Glomerular endothelial cell (primary cell): ENCODE data around the gene ZMYND19. TPM values are rescaled to one million over a fixed set of nuclear protein-coding genes. Genes with fewer than 3 reads are reported as not detected.
"Not testable (repeated sequence)": the region's sequence is repeated elsewhere in the genome, so short reads cannot be mapped to it uniquely, and the experiment has no call there.

Experiments
- DNase-seq: peaks from one replicate; pipeline ENCODE4 v3.0.0-alpha.2; 2011; ENCODE audit warnings: low read depth, low spot score; ENCODE audit errors: extremely low read depth
- total RNA-seq: library from RNA; depleted of rRNA; stranded (reverse); fragments of >200 nt; gene quantifications from 2 replicates; pipeline ENCODE4 v1.2.3, GENCODE V29; 2015

ZMYND19 gene
- total RNA-seq, 1 donor from 2014 or later, result 31.2 TPM

DNA sequence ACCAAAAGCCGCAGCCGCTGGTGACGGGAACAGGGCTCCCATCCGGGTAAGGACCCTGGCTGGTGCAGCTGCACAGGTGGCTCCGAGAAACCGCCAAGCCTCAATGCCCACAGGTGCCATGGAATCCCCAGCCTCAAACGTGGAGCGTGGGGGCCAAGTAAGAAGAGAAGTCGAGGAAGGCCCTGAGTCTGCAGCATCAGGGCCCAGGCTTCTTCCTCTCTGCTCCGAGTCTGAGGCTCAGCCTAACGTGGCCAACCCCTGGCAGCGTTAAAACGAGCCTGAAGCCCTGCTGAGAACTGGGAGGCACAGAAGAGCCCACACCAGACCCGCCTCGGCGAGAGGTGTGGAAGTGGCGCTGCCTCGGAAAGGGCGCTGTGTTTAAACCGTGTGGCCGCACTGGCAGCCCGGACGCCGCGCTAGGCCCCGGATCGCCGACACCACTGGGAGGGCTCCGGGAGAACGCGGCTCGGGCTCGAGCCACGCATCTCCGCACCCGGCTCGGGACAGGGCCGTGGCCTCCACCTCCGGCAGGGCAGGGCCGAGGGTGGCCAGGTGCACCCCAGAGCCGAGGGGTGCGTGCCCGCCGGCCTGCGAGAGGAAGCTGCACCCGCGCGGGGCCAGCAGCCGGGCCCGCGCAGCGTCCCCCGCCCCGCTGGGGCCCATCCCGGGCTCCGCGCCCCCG lies 730 bp downstream of the ZMYND19 start:
- no peak for DNase-seq

DNA sequence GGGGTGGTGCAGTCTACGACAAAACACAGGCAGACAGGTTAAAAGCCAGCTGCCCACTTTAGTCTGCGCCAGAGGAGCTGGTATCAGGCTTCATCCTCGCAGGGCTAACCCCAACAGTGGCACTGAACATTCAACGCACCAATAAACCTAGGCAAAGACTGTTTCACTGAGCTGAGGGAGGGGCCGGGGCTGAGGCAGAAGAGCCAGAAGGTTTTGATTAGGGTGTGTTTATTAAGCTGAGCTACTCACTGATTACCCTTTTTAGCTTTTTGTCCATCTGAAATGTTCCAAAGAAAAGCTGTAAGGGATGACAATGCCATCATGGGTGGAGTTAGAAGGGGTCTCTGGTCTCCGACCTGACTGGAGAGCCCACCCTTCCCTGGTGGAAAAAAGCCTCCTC lies 1.4 kb downstream of the ZMYND19 start:
- DNase-seq, result no peak

DNA sequence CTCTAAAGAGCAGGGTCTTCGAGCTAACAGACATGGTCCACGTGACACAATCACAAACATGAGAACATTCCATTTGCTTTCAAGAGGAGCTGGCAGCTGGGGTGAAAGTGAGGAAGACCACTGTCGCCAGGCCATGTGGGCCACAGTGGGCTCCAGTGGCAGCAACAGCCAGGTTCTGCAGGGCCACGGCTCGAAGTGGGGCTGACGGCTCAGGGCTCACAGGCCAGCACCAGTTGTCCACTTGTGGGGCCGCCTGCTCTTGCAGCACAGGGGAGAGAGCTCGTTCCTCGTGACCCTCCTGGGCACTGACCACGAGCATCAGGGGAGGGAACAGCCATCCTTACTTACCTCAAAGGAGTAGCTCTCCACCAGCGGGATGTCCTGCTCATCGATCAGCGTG lies 2.0 kb downstream of the ZMYND19 start:
- no peak for DNase-seq

DNA sequence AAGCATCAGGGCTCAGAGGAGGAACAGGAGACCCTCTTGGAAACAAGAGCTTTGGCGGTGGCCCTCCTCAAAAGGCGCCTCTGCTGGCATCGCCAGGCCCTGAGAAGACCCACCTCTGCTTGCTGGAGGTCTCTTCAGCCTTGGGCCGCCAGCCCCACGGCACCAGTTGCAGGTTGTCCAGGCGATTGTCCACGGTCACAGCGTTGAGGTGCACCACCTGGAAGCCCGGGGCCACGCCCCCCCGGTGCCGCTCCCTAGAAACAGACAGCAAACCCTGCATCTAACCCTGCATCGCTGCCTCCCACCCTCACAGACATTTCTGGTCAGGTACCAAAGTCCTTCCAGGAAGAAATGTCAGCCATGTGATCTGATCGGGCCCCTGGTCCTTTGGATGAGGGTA lies 3.5 kb downstream of the ZMYND19 start:
- no peak for DNase-seq

DNA sequence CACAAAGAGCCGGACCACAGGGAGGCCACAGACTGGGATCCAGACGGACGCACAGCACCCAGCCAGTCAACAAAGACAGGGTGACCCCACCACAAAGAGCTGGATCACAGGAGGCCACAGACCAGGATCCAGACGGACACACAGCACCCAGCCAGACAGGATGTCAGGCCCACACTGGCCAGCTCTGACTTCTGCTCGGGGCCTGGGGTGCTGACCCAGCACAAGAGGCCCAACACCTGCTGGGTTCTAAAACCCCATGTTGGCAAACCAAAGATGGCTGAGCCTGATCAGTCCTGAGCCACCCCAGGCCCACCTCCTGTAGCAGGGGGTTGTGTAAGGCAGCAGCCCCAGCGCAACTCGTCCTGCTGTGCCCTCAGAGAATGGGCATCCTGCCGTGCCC lies 6.4 kb downstream of the ZMYND19 start:
- DNase-seq, result no peak

DNA sequence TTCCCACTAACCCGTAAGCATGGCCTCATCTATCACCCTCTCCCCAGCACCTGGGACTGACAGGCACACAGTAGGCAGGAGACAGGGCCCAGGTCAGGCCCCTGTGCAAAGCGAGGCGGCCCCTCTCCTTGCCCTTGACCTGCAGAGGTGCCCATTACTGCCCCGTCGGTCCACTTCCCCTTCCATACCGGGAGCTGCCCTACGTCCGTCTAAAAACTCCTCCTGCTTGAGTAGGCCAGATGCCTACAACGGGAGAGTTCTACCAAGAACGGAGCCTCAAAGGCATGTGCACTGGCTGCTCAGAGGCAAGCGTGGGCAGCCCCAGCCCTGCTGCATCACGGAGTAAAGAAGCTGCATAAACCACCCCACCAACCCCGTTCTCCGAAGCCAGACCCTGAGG lies 7.0 kb downstream of the ZMYND19 start:
- DNase-seq, result no peak

DNA sequence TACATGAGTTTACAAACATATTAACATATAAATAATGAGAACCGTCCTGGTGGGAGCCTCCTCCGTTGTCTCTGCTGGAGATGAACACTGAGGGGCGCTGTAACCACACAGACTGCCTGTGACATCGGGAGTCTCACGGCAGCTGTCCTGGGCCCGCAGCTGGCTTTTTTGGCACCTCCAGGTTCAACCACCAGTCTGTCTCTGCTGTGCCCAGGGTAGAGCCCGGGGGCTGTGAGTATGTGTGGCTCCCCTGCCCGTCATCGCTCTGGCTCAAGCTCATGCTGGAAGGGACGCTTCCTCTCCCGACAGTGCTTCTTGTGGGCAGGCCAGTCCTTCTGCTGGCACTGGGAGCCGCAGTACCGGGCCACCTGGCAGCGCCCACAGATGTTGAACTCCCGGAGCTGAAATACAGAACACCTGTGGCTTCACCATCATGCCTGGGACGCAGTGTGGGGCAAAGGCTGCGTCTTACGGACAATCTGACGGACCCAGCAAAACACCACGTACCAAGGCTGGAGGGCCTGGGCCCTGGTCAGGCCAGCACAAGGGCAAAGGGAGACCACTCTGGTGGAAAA lies 7.9 kb downstream of the ZMYND19 start:
- DNase-seq, result no peak

DNA sequence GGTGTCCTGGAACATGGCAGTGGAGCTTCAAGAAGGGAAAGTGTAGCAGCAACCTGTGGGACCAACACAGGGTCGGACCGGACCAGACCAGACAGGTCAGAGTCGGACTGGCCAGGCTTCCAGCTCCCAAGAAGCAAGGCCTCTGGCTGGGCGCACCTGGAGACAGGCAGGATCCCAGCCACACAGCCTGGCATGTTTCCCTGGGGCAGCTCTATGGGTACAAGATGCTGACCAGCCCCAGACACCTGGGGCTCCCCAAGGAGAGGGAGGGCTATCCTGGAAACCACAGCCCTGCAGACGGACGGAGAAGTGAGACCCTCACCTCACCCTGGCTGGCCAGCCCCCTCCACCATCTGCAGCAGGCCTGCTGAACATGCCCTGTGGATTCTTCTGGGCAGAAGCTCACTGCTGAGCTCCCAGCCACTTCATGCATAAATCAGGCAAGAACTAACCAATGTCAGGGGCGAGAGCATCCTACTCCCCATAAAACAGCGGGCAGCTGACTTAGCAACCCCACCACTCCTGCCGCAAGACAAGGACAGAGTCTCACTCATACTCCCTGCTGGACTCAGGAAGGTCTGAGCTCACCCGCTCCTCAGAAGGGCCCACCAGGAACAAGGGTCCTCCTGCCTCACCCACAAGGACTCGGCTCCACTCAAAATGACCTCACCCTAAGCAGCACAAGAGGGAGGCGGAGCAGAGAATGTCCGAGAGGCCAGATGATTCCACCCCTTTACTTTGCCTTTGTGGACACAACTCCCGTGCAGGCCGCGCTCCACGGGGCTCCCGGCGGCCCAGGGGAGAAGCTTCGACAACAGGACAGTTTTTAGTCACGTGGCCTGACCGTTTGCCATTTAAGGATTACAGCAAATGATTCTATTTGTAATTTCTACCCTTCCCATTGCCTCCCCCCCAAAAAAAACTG lies 8.7 kb downstream of the ZMYND19 start:
- DNase-seq, result no peak

DNA sequence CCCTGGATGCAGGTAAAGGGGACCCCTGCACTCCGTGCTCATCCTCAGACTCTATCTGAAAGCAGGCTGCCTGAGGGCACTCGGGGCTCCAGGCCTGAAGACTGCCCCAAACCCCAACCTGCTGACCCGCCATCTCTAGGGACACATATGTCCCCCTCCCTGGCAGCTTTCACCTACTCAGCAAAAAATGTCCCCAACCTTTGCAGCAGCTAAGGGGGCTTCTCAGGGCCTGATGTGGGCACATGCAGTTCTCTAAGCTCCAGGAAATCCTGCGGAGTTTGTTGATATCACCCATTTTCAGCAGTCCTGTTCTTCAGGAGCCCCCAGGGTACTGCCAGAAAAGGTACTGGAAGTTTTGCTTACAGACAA lies 9.4 kb downstream of the ZMYND19 start:
- DNase-seq, result no peak

DNA sequence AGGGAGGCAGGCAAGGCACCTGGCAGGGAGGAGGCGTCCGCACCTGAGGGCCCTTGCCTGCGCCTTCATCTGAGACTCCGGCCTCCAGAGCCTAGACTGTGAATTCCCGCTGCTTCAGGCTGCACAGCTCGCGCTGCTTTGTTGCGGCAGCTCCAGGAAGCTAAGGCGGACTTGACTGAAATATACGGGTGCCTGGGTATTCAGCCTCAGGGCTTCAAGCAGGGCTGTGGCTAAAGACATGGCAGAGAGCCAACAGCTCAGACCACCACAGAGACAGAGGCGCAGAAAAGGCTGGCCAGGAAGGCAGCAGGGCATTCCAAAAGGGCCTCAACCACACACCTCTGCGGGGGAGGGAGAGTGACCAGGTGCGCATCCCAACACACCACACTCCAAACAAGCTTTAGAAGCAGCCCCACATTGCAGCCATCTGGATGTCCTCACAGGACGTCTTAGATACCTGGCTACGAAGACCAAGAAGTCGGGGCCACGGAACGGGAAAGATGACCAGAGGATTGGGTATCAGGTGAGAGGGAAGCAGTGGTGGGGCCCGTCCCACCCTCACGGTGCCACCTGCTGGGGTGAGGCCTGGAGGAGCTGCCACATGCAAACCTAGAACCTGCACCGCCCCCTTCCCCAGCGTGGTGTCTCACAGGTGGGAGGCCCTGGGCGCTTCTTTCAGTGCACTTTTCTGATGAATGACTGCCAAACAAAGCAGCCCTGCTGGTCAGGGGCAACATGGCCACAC lies 9.9 kb downstream of the ZMYND19 start:
- no peak for DNase-seq

DNA sequence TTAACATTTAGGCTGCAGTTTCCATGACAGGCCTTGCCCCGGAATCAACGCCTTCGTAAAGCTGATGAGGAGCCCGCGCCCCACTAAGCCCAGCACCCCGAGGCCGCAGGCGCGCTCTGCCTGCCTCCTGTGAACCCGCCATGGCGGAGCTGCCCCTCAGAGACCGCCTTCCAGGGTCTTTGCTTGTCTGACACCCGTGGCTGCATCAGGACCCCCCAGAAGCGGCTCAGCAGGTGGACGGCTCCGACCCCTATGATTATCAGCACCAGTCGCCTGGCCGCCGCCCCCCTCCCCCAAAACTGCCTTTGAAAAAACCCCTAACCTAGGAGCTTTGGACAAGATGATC lies 11.1 kb downstream of the ZMYND19 start:
- no peak for DNase-seq

DNA sequence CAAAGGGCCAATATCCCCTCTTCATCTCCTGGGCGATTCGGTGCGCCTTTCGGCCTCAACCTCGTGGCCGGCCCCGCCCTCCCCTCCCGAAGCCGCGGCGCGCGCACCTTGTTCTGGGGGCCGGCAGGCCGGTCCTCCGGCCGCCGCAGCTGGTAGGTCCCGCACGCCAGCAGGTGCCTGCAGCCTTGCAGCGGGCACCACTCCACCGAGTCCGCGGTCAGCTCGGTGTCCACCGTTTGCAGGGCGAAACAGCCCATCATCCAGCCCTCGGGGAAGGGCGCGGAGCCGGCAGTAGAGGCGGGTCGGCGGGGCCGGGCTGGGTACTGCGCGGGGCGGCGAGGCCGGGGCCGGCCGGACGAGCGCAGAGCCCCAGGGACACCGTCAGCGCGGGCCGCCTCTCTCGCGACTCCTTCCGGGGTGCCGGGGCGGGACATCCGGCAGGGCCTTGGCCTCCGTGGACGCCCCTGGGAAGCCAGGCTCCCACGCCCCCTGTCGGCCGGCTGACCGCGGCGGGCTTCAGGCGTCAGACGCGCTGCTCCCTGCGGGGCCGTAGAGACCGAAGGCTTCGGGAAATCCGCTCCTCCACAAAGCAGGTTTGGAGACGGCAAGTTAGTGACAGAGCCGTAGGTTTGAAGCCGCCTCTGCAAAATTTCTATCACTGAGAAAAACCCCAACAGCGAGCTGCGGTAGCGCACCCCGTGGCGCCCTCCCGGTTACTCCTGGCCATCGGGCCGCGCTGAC lies 11.6 kb downstream of the ZMYND19 start, which contains the start of gene DPH7:
DPH7 (minus strand) TSS at position 408 of the 741 bp plus-strand sequence; CDS start at position 260, 148 bp downstream.
- DNase-seq, result peak; percentile 36

DNA sequence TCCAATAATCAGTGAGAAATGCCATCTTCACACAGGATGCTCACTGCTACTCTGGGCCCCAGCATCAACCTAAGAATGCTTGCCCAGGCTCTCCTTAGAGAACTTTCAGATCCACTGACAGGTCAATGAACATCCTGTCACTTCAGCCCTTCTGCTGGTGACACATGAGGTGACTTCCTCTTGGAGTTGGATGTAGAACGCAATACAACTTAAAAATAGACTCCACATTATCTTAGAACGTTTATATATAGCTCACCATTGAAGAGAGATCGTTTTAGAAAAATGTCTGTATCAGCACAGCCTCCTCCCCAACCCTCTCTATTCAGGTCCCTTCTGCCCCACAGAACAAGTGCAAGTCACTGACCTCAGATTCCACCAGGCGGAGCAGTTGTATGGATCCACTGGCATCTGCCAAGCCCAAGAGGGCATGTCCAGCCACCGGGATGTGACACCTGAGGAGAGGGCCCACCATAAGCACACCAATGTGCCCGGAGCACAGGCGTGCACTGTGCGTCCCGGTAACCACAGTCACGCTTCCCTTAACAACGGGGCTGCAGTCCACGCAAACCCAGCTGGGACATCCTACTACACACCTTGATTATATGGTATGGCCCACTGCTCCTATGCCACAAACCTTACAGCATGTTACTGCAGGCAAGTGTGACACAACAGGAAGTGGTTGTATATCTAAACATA lies 14.4 kb downstream of the ZMYND19 start:
- DNase-seq, result no peak

DNA sequence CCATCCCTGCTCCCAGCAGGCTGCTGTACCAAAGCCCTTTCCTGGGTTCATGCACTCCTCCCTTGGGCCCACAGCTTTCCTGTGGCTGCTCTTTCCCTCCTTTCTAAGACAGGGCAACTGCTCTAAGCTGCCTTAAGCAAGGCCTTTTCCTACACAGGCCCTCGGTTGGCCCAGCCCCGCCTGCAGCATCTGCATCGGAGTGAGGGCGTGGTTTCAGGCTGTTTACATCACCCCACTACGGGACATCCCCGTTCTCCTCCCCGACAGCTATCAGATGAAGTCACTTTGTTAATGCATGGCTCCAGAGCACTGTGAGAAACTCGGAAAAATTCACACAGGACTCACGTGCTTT lies 15.0 kb downstream of the ZMYND19 start:
- no peak for DNase-seq

DNA sequence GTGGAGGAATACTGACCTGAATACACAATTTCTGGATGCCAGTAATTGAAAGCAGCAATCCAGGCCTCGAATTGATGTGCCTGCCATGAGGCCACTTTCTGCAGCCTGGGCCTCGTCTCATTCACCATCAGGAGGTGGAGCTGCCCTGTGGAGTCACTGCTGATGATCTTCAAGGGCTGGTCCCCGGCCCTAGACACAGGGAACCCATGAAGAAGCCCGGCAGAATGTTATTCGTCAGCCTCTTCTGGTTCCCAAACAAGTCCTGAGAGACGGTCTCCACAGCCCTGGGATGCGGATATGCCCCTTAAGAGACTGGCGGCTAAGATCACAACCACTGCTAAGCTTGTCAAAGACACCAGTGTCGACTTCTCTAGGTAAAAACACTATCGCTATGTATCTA lies 16.1 kb downstream of the ZMYND19 start:
- no peak for DNase-seq

DNA sequence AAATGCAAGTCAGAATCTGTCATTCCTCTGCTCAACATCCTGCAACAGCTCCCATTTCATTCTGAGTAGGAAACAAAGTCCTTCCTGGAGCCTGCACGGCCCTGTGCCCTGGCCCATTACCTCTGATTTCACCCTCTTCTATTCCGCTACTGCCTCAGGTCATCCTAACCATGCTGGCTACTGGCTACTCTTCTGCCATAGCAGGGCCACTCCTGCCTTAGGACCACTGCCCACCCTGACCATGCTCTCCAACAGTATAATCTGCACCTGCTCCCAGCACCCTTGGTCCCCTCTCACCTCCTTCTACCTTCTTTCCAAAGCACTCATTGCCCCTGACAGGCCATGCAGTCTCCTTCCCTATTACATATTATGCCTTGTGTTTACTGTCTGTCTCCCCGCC lies 19.7 kb downstream of the ZMYND19 start:
- DNase-seq, result no peak

DNA sequence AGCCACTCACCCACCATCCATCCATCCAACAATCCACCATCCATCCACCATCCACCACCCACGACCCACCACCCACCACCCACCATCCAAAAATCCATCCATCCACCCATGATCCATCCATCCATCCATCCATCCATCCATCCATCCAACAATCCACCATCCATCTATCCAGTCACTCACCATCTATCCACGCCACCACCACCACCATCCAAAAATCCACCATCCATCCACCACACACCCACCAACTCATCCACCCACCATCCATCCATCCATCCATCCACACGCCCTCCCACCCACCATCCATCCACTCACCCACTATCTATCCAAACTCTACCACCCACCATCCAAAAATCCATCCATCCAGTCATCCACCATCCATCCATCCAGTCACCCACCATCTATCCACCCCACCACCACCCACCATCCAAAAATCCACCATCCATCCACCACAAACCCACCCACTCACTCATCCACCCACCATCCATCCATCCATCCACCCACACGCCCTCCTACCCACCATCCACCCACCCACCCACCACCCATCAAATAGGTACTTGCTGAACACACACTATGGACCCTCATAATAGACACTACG lies 20.6 kb downstream of the ZMYND19 start:
- DNase-seq, result no peak

DNA sequence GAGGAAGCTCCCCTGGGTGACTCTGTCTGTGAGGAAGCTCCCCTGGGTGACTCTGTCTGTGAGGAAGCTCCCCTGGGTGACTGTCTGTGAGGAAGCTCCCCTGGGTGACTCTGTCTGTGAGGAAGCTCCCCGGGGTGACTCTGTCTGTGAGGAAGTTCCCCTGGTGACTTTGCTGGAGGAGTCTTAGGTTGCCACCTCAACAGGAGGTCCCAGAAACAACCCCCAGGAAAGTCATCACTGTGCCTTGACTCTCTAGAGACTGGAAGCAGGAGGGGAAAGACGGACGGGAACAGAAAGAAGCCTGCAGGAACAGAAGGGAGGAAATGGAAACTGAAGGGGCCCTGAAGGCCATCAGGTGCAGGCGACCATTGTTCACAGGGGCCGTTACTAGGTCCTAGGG lies 21.9 kb downstream of the ZMYND19 start:
- not testable (repeated sequence) for DNase-seq

DNA sequence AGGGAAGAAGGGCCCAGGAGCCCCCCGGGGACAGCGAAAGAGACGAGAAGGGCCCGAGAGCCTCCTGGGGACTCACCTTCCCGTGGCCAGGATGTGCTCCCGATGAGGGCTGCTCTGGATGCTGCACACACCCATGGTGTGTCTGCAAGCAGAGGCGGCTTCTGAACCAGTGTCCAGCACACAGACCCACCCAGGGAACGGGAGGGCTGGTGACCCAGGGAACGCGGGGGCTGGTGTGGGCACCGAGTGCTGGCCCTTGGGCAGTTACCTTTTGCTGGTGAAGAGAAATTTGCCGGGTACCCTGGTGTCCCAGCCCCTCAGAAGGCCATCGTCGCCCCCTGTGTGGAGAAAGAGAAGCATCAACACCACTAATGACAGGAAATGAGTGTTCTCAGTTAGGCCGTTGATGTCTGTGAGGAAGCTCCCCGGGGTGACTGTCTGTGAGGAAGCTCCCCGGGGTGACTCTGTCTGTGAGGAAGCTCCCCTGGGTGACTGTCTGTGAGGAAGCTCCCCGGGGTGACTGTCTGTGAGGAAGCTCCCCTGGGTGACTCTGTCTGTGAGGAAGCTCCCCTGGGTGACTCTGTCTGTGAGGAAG lies 25.4 kb downstream of the ZMYND19 start:
- DNase-seq, result no peak
